T-helper 1 cell treated with Interleukin-12 subunit alpha and Interleukin-12 subunit beta and Interleukin-4 antibody, amounts not matched to agents 30 μg/mL and 1 μg/mL, for 36 hours (primary cell): ENCODE data around the gene OR51G1.
"Not testable (repeated sequence)": the region's sequence is repeated elsewhere in the genome, so short reads cannot be mapped to it uniquely, and the experiment has no call there.

Experiments used
- H3K27ac Mint-ChIP-seq: one replicate; pipeline ENCODE4 v1.8.0; 2021; ENCODE audit warnings: mild to moderate bottlenecking, mixed read lengths
- H3K27me3 Mint-ChIP-seq: one replicate; pipeline ENCODE4 v1.8.0; 2021; ENCODE audit warnings: low read depth, mixed read lengths
- H3K36me3 Mint-ChIP-seq: one replicate; pipeline ENCODE4 v1.8.0; 2021; ENCODE audit warnings: low read depth, mixed read lengths
- H3K4me1 Mint-ChIP-seq: one replicate; pipeline ENCODE4 v1.8.0; 2021; ENCODE audit warnings: low read depth, mixed read lengths
- H3K4me3 Mint-ChIP-seq: one replicate; pipeline ENCODE4 v1.8.0; 2021; ENCODE audit warnings: mild to moderate bottlenecking, moderate library complexity, mixed read lengths
- H3K9me3 Mint-ChIP-seq: one replicate; pipeline ENCODE4 v1.8.0; 2021; ENCODE audit warnings: mixed read lengths

Gene OR51G1

GRCh38 chr11:4924239-4924638, at the start of gene OR51G1:
Gene OR51G1 (minus strand): TSS chr11:4924339. CDS start chr11:4924339, 0 bp downstream.
- no peaks in the 10 kb centered on the region for H3K36me3 Mint-ChIP-seq
- H3K27ac Mint-ChIP-seq, result no peak within 1 kb of the TSS
- no peaks in the 10 kb centered on the region for H3K9me3 Mint-ChIP-seq
- no peaks in the 10 kb centered on the region for H3K4me1 Mint-ChIP-seq
- no peaks in the 10 kb centered on the region for H3K27me3 Mint-ChIP-seq
- H3K4me3 Mint-ChIP-seq, result no peak within 1 kb of the TSS

- no peak overlapping the region for H3K4me3 Mint-ChIP-seq
- H3K27ac Mint-ChIP-seq, result no peak overlapping the region
- H3K36me3 Mint-ChIP-seq, result no peaks in the 10 kb centered on the region
- no peaks in the 10 kb centered on the region for H3K9me3 Mint-ChIP-seq
- no peaks in the 10 kb centered on the region for H3K27me3 Mint-ChIP-seq
- no peaks in the 10 kb centered on the region for H3K4me1 Mint-ChIP-seq
Measured at GRCh38 chr11:4962816-4963215, 38.7 kb upstream of the OR51G1 start.

GRCh38 chr11:4960877-4961276, 36.7 kb upstream of the OR51G1 start:
- Mint-ChIP-seq H3K27me3 (no peaks in the 10 kb centered on the region), H3K9me3 (no peaks in the 10 kb centered on the region), H3K4me1 (no peaks in the 10 kb centered on the region), H3K36me3 (no peaks in the 10 kb centered on the region), H3K4me3 (no peak overlapping the region), H3K27ac (no peak overlapping the region)

GRCh38 chr11:4957396-4957795, 33.3 kb upstream of the OR51G1 start:
- H3K4me3 Mint-ChIP-seq, result no peak overlapping the region
- H3K4me1 Mint-ChIP-seq, result no peaks in the 10 kb centered on the region
- no peaks in the 10 kb centered on the region for H3K9me3 Mint-ChIP-seq
- H3K27ac Mint-ChIP-seq, result no peak overlapping the region
- H3K36me3 Mint-ChIP-seq, result no peaks in the 10 kb centered on the region
- no peaks in the 10 kb centered on the region for H3K27me3 Mint-ChIP-seq

- H3K4me1 Mint-ChIP-seq, H3K27ac Mint-ChIP-seq: not testable (repeated sequence)
Measured at GRCh38 chr11:4955613-4956012, 31.5 kb upstream of the OR51G1 start, which contains the start of gene OR51A2. Gene OR51A2 (minus strand): TSS chr11:4955713. CDS start chr11:4955713, 0 bp downstream.

GRCh38 chr11:4947505-4947904, 23.4 kb upstream of the OR51G1 start, which contains the start of gene OR51A4:
Gene OR51A4 (minus strand): TSS chr11:4947605. CDS start chr11:4947100, 505 bp downstream.
- H3K27me3 Mint-ChIP-seq, result no peaks in the 10 kb centered on the region
- H3K27ac Mint-ChIP-seq, result no peak within 1 kb of the TSS
- no peaks in the 10 kb centered on the region for H3K4me1 Mint-ChIP-seq
- H3K36me3 Mint-ChIP-seq, result no peaks in the 10 kb centered on the region
- no peak within 1 kb of the TSS for H3K4me3 Mint-ChIP-seq
- H3K9me3 Mint-ChIP-seq, result no peaks in the 10 kb centered on the region

More at GRCh38 chr11:4955613-4956012, 31.5 kb upstream of the OR51G1 start, which contains the start of gene OR51A2:
- not testable (repeated sequence) for H3K27me3 Mint-ChIP-seq, H3K36me3 Mint-ChIP-seq, H3K4me3 Mint-ChIP-seq, H3K9me3 Mint-ChIP-seq

- H3K36me3 Mint-ChIP-seq, result no peaks in the 10 kb centered on the region
- H3K4me1 Mint-ChIP-seq, result no peaks in the 10 kb centered on the region
- no peak overlapping the region for H3K4me3 Mint-ChIP-seq
- no peaks in the 10 kb centered on the region for H3K27me3 Mint-ChIP-seq
- no peaks in the 10 kb centered on the region for H3K9me3 Mint-ChIP-seq
- no peak overlapping the region for H3K27ac Mint-ChIP-seq
Measured at GRCh38 chr11:4936745-4937144, 12.6 kb upstream of the OR51G1 start.

GRCh38 chr11:4932751-4933150, 8.6 kb upstream of the OR51G1 start:
- Mint-ChIP-seq H3K4me3 (no peak overlapping the region), H3K27me3 (no peaks in the 10 kb centered on the region), H3K9me3 (no peaks in the 10 kb centered on the region), H3K27ac (no peak overlapping the region), H3K4me1 (no peaks in the 10 kb centered on the region), H3K36me3 (no peaks in the 10 kb centered on the region)

GRCh38 chr11:4926608-4927007, 2.5 kb upstream of the OR51G1 start:
- Mint-ChIP-seq H3K9me3 (no peaks in the 10 kb centered on the region), H3K4me1 (no peaks in the 10 kb centered on the region), H3K4me3 (no peak overlapping the region), H3K27me3 (no peaks in the 10 kb centered on the region), H3K36me3 (no peaks in the 10 kb centered on the region), H3K27ac (no peak overlapping the region)

GRCh38 chr11:4922304-4922703, 1.8 kb downstream of the OR51G1 start:
- no peaks in the 10 kb centered on the region for H3K36me3 Mint-ChIP-seq
- no peaks in the 10 kb centered on the region for H3K4me1 Mint-ChIP-seq
- no peak overlapping the region for H3K4me3 Mint-ChIP-seq
- no peaks in the 10 kb centered on the region for H3K27me3 Mint-ChIP-seq
- H3K9me3 Mint-ChIP-seq, result no peaks in the 10 kb centered on the region
- no peak overlapping the region for H3K27ac Mint-ChIP-seq

GRCh38 chr11:4921796-4922195, 2.3 kb downstream of the OR51G1 start:
- Mint-ChIP-seq H3K36me3 (no peaks in the 10 kb centered on the region), H3K4me3 (no peak overlapping the region), H3K9me3 (no peaks in the 10 kb centered on the region), H3K27me3 (no peaks in the 10 kb centered on the region), H3K4me1 (no peaks in the 10 kb centered on the region), H3K27ac (no peak overlapping the region)

GRCh38 chr11:4919250-4919649, 4.9 kb downstream of the OR51G1 start, which contains the start of gene OR51G2:
Gene OR51G2 (minus strand): TSS chr11:4919350. CDS start chr11:4915663, 3,687 bp downstream.
- Mint-ChIP-seq H3K9me3 (no peaks in the 10 kb centered on the region), H3K27ac (no peak within 1 kb of the TSS), H3K27me3 (no peaks in the 10 kb centered on the region), H3K4me3 (no peak within 1 kb of the TSS), H3K36me3 (no peaks in the 10 kb centered on the region), H3K4me1 (no peaks in the 10 kb centered on the region)

- no peaks in the 10 kb centered on the region for H3K9me3 Mint-ChIP-seq
- no peaks in the 10 kb centered on the region for H3K36me3 Mint-ChIP-seq
- H3K4me3 Mint-ChIP-seq, result no peak overlapping the region
- no peaks in the 10 kb centered on the region for H3K27me3 Mint-ChIP-seq
- no peaks in the 10 kb centered on the region for H3K4me1 Mint-ChIP-seq
- H3K27ac Mint-ChIP-seq, result no peak overlapping the region
Measured at GRCh38 chr11:4916581-4916980, 7.6 kb downstream of the OR51G1 start.

GRCh38 chr11:4903484-4903883, 20.7 kb downstream of the OR51G1 start, which contains the start of gene OR51A7:
Gene OR51A7 (plus strand): TSS chr11:4903783. CDS start chr11:4907370, 3,587 bp downstream.
- H3K9me3 Mint-ChIP-seq, result no peaks in the 10 kb centered on the region
- no peak within 1 kb of the TSS for H3K4me3 Mint-ChIP-seq
- H3K36me3 Mint-ChIP-seq, result no peaks in the 10 kb centered on the region
- no peaks in the 10 kb centered on the region for H3K4me1 Mint-ChIP-seq
- no peak within 1 kb of the TSS for H3K27ac Mint-ChIP-seq
- H3K27me3 Mint-ChIP-seq, result no peaks in the 10 kb centered on the region

- H3K27ac Mint-ChIP-seq, result no peak overlapping the region
- H3K4me3 Mint-ChIP-seq, result no peak overlapping the region
Measured at GRCh38 chr11:4891996-4892640, 32.0 kb downstream of the OR51G1 start.

More at GRCh38 chr11:4891996-4892640, 32.0 kb downstream of the OR51G1 start:
- H3K36me3 Mint-ChIP-seq, result no peaks in the 10 kb centered on the region
- H3K4me1 Mint-ChIP-seq, result no peaks in the 10 kb centered on the region
- H3K27me3 Mint-ChIP-seq, result no peaks in the 10 kb centered on the region
- H3K9me3 Mint-ChIP-seq, result no peaks in the 10 kb centered on the region
